Measurements from ENCODE around the gene SRGN. TPM values are rescaled to one million over a fixed set of nuclear protein-coding genes. Genes with fewer than 3 reads are reported as not detected.

Gene SRGN
- total and polyA plus RNA-seq, 10 of the 15 experiments (the other 5 are each of a cell fraction or from before 2014, with no cell fraction given), result 382 to 2,414 (median 885) TPM

DNA sequence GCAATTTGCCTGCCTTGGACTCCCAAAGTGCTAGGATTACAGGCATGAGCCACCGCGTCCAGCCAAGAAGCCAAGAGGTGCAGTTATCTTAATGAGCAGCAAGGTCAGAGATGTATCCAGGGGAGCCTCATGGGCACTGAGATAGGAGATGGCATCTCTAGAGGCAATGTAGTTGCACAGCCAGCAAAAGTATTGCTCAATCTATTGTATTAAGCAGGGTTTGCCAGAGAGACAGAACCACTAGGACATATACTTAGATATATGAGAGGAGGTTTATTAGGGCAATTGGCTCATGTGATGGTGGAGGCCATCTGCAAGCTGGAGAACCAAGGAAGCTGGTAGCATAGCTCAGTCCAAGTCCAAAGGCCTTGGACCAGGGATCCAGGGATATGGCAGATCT lies 19.8 kb downstream of the SRGN start:
- ChIA-PET CTCF (interaction anchor here (0.7 to 1.6 kb wide), 2 partner anchors 12 to 316 kb away, joined by 3 read pairs; no protein-coding TSS in a partner anchor), POLR2A (interaction anchor here (0.7 kb wide), 1 partner anchor 44 kb away, joined by 6 read pairs; no protein-coding TSS in a partner anchor)
- no TSS peak for BruUV-seq (replicated peaks)

More for the DNA sequence above, 19.8 kb downstream of the SRGN start:
- TF ChIP-seq SMARCA5 (IDR thresholded peaks at IDR 0.05) (no peak), ZNF384 (IDR thresholded peaks at IDR 0.05; ENCODE audit: borderline replicate concordance, low read depth, low read length) (no peak), RFX5 (IDR thresholded peaks at IDR 0.05; ENCODE audit: low read depth, low read length) (no peak), YY1 (IDR thresholded peaks at IDR 0.05; ENCODE audit: low read depth, low read length) (no peak), EGR1 (IDR thresholded peaks at IDR 0.05; ENCODE audit: borderline replicate concordance in 1 of 2, low read depth in 2 of 2, low read length in 2 of 2) (no peak), MEF2B (IDR thresholded peaks at IDR 0.05; ENCODE audit: partially characterized antibody, poor library complexity, severe bottlenecking) (no peak), STAT1 (conservative IDR thresholded peaks at IDR 0.05) (no peak), MXI1 (IDR thresholded peaks at IDR 0.05; ENCODE audit: low read depth, low read length) (no peak)
- TF ChIP-seq, protein P1, sequence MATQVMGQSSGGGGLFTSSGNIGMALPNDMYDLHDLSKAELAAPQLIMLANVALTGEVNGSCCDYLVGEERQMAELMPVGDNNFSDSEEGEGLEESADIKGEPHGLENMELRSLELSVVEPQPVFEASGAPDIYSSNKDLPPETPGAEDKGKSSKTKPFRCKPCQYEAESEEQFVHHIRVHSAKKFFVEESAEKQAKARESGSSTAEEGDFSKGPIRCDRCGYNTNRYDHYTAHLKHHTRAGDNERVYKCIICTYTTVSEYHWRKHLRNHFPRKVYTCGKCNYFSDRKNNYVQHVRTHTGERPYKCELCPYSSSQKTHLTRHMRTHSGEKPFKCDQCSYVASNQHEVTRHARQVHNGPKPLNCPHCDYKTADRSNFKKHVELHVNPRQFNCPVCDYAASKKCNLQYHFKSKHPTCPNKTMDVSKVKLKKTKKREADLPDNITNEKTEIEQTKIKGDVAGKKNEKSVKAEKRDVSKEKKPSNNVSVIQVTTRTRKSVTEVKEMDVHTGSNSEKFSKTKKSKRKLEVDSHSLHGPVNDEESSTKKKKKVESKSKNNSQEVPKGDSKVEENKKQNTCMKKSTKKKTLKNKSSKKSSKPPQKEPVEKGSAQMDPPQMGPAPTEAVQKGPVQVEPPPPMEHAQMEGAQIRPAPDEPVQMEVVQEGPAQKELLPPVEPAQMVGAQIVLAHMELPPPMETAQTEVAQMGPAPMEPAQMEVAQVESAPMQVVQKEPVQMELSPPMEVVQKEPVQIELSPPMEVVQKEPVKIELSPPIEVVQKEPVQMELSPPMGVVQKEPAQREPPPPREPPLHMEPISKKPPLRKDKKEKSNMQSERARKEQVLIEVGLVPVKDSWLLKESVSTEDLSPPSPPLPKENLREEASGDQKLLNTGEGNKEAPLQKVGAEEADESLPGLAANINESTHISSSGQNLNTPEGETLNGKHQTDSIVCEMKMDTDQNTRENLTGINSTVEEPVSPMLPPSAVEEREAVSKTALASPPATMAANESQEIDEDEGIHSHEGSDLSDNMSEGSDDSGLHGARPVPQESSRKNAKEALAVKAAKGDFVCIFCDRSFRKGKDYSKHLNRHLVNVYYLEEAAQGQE (IDR thresholded peaks at IDR 0.05; ENCODE audit: low read depth, low read length), result no peak
- TF ChIP-seq, protein P2, sequence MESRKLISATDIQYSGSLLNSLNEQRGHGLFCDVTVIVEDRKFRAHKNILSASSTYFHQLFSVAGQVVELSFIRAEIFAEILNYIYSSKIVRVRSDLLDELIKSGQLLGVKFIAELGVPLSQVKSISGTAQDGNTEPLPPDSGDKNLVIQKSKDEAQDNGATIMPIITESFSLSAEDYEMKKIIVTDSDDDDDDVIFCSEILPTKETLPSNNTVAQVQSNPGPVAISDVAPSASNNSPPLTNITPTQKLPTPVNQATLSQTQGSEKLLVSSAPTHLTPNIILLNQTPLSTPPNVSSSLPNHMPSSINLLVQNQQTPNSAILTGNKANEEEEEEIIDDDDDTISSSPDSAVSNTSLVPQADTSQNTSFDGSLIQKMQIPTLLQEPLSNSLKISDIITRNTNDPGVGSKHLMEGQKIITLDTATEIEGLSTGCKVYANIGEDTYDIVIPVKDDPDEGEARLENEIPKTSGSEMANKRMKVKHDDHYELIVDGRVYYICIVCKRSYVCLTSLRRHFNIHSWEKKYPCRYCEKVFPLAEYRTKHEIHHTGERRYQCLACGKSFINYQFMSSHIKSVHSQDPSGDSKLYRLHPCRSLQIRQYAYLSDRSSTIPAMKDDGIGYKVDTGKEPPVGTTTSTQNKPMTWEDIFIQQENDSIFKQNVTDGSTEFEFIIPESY (IDR thresholded peaks at IDR 0.05), result no peak
- TF ChIP-seq, protein P3, sequence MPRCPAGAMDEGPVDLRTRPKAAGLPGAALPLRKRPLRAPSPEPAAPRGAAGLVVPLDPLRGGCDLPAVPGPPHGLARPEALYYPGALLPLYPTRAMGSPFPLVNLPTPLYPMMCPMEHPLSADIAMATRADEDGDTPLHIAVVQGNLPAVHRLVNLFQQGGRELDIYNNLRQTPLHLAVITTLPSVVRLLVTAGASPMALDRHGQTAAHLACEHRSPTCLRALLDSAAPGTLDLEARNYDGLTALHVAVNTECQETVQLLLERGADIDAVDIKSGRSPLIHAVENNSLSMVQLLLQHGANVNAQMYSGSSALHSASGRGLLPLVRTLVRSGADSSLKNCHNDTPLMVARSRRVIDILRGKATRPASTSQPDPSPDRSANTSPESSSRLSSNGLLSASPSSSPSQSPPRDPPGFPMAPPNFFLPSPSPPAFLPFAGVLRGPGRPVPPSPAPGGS (IDR thresholded peaks at IDR 0.05; ENCODE audit: borderline replicate concordance, insufficient read depth, low read depth, low read length, poor library complexity, severe bottlenecking), result no peak
- TF ChIP-seq, protein P4, sequence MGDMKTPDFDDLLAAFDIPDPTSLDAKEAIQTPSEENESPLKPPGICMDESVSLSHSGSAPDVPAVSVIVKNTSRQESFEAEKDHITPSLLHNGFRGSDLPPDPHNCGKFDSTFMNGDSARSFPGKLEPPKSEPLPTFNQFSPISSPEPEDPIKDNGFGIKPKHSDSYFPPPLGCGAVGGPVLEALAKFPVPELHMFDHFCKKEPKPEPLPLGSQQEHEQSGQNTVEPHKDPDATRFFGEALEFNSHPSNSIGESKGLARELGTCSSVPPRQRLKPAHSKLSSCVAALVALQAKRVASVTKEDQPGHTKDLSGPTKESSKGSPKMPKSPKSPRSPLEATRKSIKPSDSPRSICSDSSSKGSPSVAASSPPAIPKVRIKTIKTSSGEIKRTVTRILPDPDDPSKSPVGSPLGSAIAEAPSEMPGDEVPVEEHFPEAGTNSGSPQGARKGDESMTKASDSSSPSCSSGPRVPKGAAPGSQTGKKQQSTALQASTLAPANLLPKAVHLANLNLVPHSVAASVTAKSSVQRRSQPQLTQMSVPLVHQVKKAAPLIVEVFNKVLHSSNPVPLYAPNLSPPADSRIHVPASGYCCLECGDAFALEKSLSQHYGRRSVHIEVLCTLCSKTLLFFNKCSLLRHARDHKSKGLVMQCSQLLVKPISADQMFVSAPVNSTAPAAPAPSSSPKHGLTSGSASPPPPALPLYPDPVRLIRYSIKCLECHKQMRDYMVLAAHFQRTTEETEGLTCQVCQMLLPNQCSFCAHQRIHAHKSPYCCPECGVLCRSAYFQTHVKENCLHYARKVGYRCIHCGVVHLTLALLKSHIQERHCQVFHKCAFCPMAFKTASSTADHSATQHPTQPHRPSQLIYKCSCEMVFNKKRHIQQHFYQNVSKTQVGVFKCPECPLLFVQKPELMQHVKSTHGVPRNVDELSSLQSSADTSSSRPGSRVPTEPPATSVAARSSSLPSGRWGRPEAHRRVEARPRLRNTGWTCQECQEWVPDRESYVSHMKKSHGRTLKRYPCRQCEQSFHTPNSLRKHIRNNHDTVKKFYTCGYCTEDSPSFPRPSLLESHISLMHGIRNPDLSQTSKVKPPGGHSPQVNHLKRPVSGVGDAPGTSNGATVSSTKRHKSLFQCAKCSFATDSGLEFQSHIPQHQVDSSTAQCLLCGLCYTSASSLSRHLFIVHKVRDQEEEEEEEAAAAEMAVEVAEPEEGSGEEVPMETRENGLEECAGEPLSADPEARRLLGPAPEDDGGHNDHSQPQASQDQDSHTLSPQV (IDR thresholded peaks at IDR 0.05), result no peak
- Histone ChIP-seq H3K9ac (ENCODE audit: control insufficient read depth, insufficient read depth, low read length) (no peak overlapping the region), H3K36me3 (ENCODE audit: control insufficient read depth in 2 of 2, insufficient read depth in 2 of 2, low read length in 1 of 2) (peaks cover 4 to 17% of the 10 kb centered on the region in 2 experiments; a peak in 3 of 4 replicates), H3K4me3 (no peak overlapping the region), H4K20me1 (ENCODE audit: control insufficient read depth, insufficient read depth) (0 out of 2 replicates have a peak, but pooled peaks cover 2% of the 10 kb centered on the region), H2AFZ (ENCODE audit: control insufficient read depth, low read depth, low read length) (no peak overlapping the region), H3K79me2 (ENCODE audit: control insufficient read depth, insufficient read depth, low read length) (no peaks in the 10 kb centered on the region; the same call in 1 of the 2 replicates), H3K9me3 (replicated peaks; ENCODE audit: control insufficient read depth, insufficient read depth, low read length) (no peaks in the 10 kb centered on the region), H3K27ac (ENCODE audit: control insufficient read depth, insufficient read depth) (no peak overlapping the region), H3K4me1 (ENCODE audit: control insufficient read depth, insufficient read depth, low read length) (no peaks in the 10 kb centered on the region), H3K4me2 (ENCODE audit: control insufficient read depth, insufficient read depth) (no peak overlapping the region), H3K27me3 (replicated peaks in 1 of 2; ENCODE audit: control insufficient read depth in 2 of 2, insufficient read depth in 2 of 2, low read length in 1 of 2) (no peaks in the 10 kb centered on the region)
- in situ Hi-C loops (cut with MboI) (no loop called here), intact Hi-C loops (cut with micrococcal nuclease; ENCODE audit: unreplicated experiment) (no loop called here)
- ChIA-PET SMC1A (ENCODE audit: uncharacterized antibody, unreplicated experiment) (interaction anchor here (1.0 kb wide), 1 partner anchor 103 kb away, joined by 3 read pairs; no protein-coding TSS in a partner anchor), RAD21 (ENCODE audit: unreplicated experiment) (interaction anchor here (0.7 to 3.5 kb wide), 2 partner anchors 102 to 845 kb away, joined by 3 to 22 read pairs; no protein-coding TSS in a partner anchor)
- DNase-seq (ENCODE audit: low read depth, low spot score), result no peak
- WGBS (ENCODE audit: insufficient coverage, insufficient replicate concordance, low lambda C conversion rate, missing lambda C conversion rate), result 100% methylated on average over 2 of the region's 2 CpGs
- no peak for FAIRE-seq
- no peak for ATAC-seq

Data from GM12878 (cell line).